ENCODE measurements around the gene HCN1.
"Not testable (repeated sequence)": the region's sequence is repeated elsewhere in the genome, so short reads cannot be mapped to it uniquely, and the experiment has no call there.

HCN1 gene

GRCh38 chr5:45507178-45507577 is 189.0 kb downstream of the HCN1 start:
- no peak for DNase-seq (ENCODE audit: low read depth)
- H3K4me3 ChIP-seq (ENCODE audit: control insufficient read depth, low read depth, low read length) = no peak overlapping the region
- TF ChIP-seq, protein P1, sequence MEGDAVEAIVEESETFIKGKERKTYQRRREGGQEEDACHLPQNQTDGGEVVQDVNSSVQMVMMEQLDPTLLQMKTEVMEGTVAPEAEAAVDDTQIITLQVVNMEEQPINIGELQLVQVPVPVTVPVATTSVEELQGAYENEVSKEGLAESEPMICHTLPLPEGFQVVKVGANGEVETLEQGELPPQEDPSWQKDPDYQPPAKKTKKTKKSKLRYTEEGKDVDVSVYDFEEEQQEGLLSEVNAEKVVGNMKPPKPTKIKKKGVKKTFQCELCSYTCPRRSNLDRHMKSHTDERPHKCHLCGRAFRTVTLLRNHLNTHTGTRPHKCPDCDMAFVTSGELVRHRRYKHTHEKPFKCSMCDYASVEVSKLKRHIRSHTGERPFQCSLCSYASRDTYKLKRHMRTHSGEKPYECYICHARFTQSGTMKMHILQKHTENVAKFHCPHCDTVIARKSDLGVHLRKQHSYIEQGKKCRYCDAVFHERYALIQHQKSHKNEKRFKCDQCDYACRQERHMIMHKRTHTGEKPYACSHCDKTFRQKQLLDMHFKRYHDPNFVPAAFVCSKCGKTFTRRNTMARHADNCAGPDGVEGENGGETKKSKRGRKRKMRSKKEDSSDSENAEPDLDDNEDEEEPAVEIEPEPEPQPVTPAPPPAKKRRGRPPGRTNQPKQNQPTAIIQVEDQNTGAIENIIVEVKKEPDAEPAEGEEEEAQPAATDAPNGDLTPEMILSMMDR (conservative IDR thresholded peaks at IDR 0.05; ENCODE audit: control insufficient read depth, insufficient read depth, low read depth, low read length) = no peak

DNA sequence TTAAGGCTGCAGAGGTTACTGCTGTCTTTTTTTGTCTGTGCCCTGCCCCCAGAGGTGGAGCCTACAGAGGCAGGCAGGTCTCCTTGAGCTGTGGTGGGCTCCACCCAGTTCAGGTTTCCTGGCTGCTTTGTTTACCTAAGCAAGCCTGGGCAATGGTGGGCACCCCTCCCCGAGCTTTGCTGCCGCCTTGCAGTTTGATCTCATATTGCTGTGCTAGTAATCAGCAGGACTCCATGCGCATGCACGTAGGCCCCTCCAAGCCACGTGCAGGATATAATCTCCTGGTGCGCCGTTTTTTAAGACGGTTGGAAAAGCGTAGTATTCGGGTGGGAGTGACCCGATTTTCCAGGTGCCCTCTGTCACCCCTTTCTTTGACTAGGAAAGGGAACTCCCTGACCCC is 197.2 kb downstream of the HCN1 start:
- not testable (repeated sequence) for H3K4me3 ChIP-seq (ENCODE audit: control insufficient read depth, low read depth, low read length); DNase-seq (ENCODE audit: low read depth)

- DNase-seq (ENCODE audit: low read depth) = no peak
- H3K4me3 ChIP-seq (ENCODE audit: control insufficient read depth, low read depth, low read length) = no peak overlapping the region
- TF ChIP-seq, protein P1 (conservative IDR thresholded peaks at IDR 0.05; ENCODE audit: control insufficient read depth, insufficient read depth, low read depth, low read length) = no peak
Observed at GRCh38 chr5:45491368-45491767, 204.8 kb downstream of the HCN1 start.

DNA sequence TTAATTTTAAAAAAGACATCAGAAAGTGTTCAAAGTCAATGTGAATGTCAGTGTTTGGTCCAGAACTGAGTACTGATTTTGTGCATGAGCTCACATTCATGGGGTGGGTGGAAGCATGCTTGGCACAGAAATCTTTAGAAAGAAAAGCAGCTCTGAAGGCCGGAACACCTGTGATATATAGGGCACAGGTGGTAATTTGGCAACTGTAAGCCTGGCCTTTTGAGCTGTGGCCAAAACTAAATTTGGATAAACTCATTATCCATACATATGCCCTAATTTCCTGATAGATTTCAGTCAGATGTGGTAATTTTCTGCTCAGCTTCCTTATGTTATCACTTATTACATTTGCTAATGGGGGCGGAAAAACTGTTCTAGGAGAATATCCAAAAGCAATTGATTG is 211.4 kb downstream of the HCN1 start:
- TF ChIP-seq, protein P1 (conservative IDR thresholded peaks at IDR 0.05; ENCODE audit: control insufficient read depth, insufficient read depth, low read depth, low read length) = no peak
- no peak overlapping the region for H3K4me3 ChIP-seq (ENCODE audit: control insufficient read depth, low read depth, low read length)
- no peak for DNase-seq (ENCODE audit: low read depth)

DNA sequence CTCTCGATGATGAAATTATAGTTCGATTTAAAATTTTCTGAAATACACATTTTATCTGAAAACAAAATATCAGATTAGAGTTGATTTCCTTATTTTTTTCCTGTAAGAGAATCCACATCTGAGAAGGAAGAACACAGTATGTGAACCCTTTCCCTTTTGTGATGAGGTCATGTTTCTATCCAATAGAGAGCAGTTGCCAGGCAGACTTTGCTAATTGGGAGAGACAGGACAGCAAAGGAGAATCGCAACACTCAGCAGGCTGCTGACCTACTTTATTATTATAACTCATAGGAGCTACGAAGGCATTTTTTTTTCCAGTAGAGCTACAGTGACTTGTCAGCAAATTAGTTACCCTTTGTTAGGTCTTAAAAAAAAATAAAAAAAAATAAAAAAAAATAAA is 242.1 kb downstream of the HCN1 start:
- TF ChIP-seq, protein P1 (conservative IDR thresholded peaks at IDR 0.05; ENCODE audit: control insufficient read depth, insufficient read depth, low read depth, low read length) = no peak
- peak; percentile 2 for DNase-seq (ENCODE audit: low read depth)
- no peak overlapping the region for H3K4me3 ChIP-seq (ENCODE audit: control insufficient read depth, low read depth, low read length)

- not testable (repeated sequence) for DNase-seq (ENCODE audit: low read depth); H3K4me3 ChIP-seq (ENCODE audit: control insufficient read depth, low read depth, low read length)
Observed at GRCh38 chr5:45444856-45445255, 251.3 kb downstream of the HCN1 start.

- H3K4me3 ChIP-seq (ENCODE audit: control insufficient read depth, low read depth, low read length) = no peak overlapping the region
- TF ChIP-seq, protein P1 (conservative IDR thresholded peaks at IDR 0.05; ENCODE audit: control insufficient read depth, insufficient read depth, low read depth, low read length) = no peak
- no peak for DNase-seq (ENCODE audit: low read depth)
Observed at GRCh38 chr5:45440466-45440865, 255.7 kb downstream of the HCN1 start.

- TF ChIP-seq, protein P1 (conservative IDR thresholded peaks at IDR 0.05; ENCODE audit: control insufficient read depth, insufficient read depth, low read depth, low read length) = no peak
- no peak overlapping the region for H3K4me3 ChIP-seq (ENCODE audit: control insufficient read depth, low read depth, low read length)
- DNase-seq (ENCODE audit: low read depth) = no peak
Observed at GRCh38 chr5:45437752-45438151, 258.4 kb downstream of the HCN1 start.
